ENCODE data around the gene HEATR9. TPM values are rescaled to one million over a fixed set of nuclear protein-coding genes. Genes with fewer than 3 reads are reported as not detected.

HEATR9 gene
- total RNA-seq, 1 experiment from 2014 or later = not detected

DNA sequence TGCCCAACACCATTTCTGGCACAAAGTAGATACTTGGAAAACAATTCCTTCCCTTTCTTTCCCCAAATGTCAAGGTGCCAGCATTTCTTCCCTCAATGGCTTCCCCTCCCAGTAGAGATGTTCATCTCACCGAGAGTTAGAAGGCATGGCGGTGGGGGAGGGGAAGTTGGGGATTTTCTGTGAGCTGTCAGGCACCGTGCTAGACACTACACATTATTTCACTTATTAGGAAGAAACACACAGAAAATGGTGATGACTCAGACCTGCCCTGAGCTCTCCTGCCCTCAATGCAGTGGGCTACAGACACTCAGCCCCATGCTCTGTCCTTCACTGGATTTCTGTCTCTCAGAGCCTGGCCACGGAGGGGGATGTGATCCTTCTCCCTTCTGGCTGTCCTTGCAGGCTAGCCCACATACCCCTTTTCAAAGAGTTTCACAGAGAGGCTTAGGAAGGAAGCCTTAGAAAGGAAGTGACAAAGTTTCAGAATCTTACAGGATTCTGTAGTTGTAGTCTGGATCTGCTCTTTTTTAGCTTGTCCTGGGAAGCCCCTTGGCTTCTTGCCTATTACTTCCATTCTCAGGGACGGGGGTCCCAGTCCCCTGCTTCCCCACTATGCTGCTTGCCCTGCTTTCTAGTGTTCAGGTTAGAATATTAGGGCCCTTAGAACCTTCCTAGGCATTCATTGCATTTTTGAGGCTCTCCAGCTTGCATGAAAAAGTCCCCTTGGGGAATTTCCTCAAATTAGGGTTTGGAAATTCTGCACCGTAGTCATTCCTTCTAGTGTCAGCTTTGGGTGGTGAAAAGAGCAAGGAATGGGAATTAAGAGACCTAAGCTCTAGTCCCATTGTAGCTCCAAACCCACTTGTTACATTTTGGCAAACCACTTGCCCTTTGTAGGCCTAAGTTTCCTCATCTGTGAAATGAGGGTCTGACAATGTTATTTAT lies 23.7 kb upstream of the HEATR9 start:
- Histone ChIP-seq H4K20me1 (ENCODE audit: insufficient read depth) (no peaks in the 10 kb centered on the region), H3K36me3 (ENCODE audit: control insufficient read depth in 1 of 2, insufficient read depth in 2 of 2, low read length in 2 of 2) (no peaks in the 10 kb centered on the region), H3K9me3 (ENCODE audit: control insufficient read depth in 1 of 2, insufficient read depth in 1 of 2, low read depth in 1 of 2, low read length in 2 of 2) (no peaks in the 10 kb centered on the region), H3K9me2 (ENCODE audit: insufficient read depth) (no peaks in the 10 kb centered on the region), H3K27ac (ENCODE audit: low read depth, low read length) (no peak overlapping the region), H3K4me3 (replicated peaks in 1 of 2; ENCODE audit: low read depth in 1 of 2, low read length in 2 of 2) (no peak overlapping the region), H3K9ac (ENCODE audit: low read length) (no peak overlapping the region), H3K4me2 (ENCODE audit: low read length) (no peak overlapping the region), H3K4me1 (ENCODE audit: control insufficient read depth in 1 of 2, insufficient read depth in 2 of 2, low read length in 2 of 2) (no peaks in the 10 kb centered on the region), H2AFZ (ENCODE audit: low read depth, low read length, poor library complexity, severe bottlenecking) (no peak overlapping the region), H3K79me2 (ENCODE audit: insufficient read depth, low read length) (no peaks in the 10 kb centered on the region), H3K27me3 (ENCODE audit: insufficient read depth, low read length) (no peaks in the 10 kb centered on the region)
- ChIA-PET CTCF (no interaction called here), RAD21 (ENCODE audit: low non-redundant PET in 1 of 2, low total read pairs in 2 of 2, uncharacterized antibody in 2 of 2, unreplicated experiment in 2 of 2) (no interaction called here), POLR2A (no interaction called here)
- ATAC-seq = no peak
- intact Hi-C loops (cut with micrococcal nuclease) = no loop called here
- BruUV-seq (replicated peaks) = no TSS peak
- TF ChIP-seq, protein P1, sequence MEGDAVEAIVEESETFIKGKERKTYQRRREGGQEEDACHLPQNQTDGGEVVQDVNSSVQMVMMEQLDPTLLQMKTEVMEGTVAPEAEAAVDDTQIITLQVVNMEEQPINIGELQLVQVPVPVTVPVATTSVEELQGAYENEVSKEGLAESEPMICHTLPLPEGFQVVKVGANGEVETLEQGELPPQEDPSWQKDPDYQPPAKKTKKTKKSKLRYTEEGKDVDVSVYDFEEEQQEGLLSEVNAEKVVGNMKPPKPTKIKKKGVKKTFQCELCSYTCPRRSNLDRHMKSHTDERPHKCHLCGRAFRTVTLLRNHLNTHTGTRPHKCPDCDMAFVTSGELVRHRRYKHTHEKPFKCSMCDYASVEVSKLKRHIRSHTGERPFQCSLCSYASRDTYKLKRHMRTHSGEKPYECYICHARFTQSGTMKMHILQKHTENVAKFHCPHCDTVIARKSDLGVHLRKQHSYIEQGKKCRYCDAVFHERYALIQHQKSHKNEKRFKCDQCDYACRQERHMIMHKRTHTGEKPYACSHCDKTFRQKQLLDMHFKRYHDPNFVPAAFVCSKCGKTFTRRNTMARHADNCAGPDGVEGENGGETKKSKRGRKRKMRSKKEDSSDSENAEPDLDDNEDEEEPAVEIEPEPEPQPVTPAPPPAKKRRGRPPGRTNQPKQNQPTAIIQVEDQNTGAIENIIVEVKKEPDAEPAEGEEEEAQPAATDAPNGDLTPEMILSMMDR (IDR thresholded peaks at IDR 0.05 in 2 of 3, conservative IDR thresholded peaks at IDR 0.05 in 1 of 3; ENCODE audit: borderline replicate concordance in 1 of 3, insufficient read depth in 1 of 3, low read depth in 2 of 3, low read length in 2 of 3) = no peak
- TF ChIP-seq REST (IDR thresholded peaks at IDR 0.05; ENCODE audit: low read depth) (no peak), FOSL1 (IDR thresholded peaks at IDR 0.05; ENCODE audit: low read depth) (no peak)
- TF ChIP-seq, protein P2, sequence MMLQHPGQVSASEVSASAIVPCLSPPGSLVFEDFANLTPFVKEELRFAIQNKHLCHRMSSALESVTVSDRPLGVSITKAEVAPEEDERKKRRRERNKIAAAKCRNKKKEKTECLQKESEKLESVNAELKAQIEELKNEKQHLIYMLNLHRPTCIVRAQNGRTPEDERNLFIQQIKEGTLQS (IDR thresholded peaks at IDR 0.05) = no peak
- TF ChIP-seq, protein P3, sequence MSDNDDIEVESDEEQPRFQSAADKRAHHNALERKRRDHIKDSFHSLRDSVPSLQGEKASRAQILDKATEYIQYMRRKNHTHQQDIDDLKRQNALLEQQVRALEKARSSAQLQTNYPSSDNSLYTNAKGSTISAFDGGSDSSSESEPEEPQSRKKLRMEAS (IDR thresholded peaks at IDR 0.05) = no peak
- no peak for DNase-seq (ENCODE audit: low read depth, low spot score)
